HL-60 (cell line): ENCODE data around the gene ADH7.

Source experiments
- DNase-seq, 2 experiments: peaks; one replicate each; pipeline ENCODE4 v3.0.0-alpha.2; 2010 to 2020; ENCODE audit warnings: low read depth in 1 of 2, low spot score in 1 of 2
- H3K27ac ChIP-seq: fragments of 250-450 bp; sonication (Bioruptor Pico); replicated peaks from 2 replicates; pipeline ENCODE4 v1.5.1; 2020; ENCODE audit warnings: mild to moderate bottlenecking, moderate library complexity
- H3K27me3 ChIP-seq: fragments of 250-450 bp; sonication (Bioruptor Pico); 2 replicates; pipeline ENCODE4 v1.5.1; 2021; ENCODE audit warnings: mild to moderate bottlenecking, moderate library complexity; ENCODE audit not compliant: insufficient read depth, poor library complexity, severe bottlenecking
- H3K4me3 ChIP-seq: replicated peaks from 2 replicates; pipeline ENCODE4 v1.5.1; 2011; ENCODE audit warnings: mild to moderate bottlenecking, control low read depth, low read length; ENCODE audit not compliant: insufficient read depth
- GABPA ChIP-seq: IDR thresholded peaks from 2 replicates; pipeline ENCODE4 v1.6.1; 2012; ENCODE audit warnings: low read depth
- POLR2AphosphoS5 ChIP-seq: IDR thresholded peaks from 2 replicates; pipeline ENCODE4 v1.6.1; 2012; ENCODE audit warnings: low read depth
- SPI1 ChIP-seq: IDR thresholded peaks from 2 replicates; pipeline ENCODE4 v1.6.1; 2012; ENCODE audit warnings: low read depth, mild to moderate bottlenecking, borderline replicate concordance
- TF ChIP-seq, protein P1 (sequence below): IDR thresholded peaks from 2 replicates; pipeline ENCODE4 v1.6.1; 2012; ENCODE audit warnings: low read depth; ENCODE audit not compliant: insufficient replicate concordance
- TF ChIP-seq, protein P2 (sequence below): IDR thresholded peaks from one replicate; pipeline ENCODE4 v1.5.1; 2011; ENCODE audit warnings: low read length, control low read depth, inconsistent platforms; ENCODE audit not compliant: insufficient read depth

Gene ADH7

DNA sequence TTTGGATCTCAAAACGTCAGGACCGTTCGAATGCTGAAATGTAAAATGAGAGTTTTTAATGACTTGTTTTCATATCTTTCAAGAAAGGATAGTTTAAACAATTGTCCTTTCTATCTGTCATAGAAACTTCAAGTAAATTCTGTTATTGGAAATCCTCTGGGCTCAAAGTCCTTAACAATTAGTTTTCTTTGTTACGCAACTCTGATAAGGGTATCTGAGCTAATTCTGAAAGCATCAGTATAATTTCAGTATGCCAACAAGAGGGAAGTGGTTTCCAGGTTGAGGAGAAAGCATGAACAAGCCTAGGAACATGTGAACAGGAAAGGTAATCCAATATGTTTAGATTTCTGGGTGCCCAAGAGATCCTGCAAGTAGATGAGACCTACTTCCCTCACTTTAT, 22.0 kb downstream of the ADH7 start:
- DNase-seq = no peak
- no peak for TF ChIP-seq POLR2AphosphoS5
- no peak for TF ChIP-seq SPI1
- TF ChIP-seq, protein P1, sequence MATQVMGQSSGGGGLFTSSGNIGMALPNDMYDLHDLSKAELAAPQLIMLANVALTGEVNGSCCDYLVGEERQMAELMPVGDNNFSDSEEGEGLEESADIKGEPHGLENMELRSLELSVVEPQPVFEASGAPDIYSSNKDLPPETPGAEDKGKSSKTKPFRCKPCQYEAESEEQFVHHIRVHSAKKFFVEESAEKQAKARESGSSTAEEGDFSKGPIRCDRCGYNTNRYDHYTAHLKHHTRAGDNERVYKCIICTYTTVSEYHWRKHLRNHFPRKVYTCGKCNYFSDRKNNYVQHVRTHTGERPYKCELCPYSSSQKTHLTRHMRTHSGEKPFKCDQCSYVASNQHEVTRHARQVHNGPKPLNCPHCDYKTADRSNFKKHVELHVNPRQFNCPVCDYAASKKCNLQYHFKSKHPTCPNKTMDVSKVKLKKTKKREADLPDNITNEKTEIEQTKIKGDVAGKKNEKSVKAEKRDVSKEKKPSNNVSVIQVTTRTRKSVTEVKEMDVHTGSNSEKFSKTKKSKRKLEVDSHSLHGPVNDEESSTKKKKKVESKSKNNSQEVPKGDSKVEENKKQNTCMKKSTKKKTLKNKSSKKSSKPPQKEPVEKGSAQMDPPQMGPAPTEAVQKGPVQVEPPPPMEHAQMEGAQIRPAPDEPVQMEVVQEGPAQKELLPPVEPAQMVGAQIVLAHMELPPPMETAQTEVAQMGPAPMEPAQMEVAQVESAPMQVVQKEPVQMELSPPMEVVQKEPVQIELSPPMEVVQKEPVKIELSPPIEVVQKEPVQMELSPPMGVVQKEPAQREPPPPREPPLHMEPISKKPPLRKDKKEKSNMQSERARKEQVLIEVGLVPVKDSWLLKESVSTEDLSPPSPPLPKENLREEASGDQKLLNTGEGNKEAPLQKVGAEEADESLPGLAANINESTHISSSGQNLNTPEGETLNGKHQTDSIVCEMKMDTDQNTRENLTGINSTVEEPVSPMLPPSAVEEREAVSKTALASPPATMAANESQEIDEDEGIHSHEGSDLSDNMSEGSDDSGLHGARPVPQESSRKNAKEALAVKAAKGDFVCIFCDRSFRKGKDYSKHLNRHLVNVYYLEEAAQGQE = no peak
- TF ChIP-seq GABPA = no peak
- TF ChIP-seq, protein P2, sequence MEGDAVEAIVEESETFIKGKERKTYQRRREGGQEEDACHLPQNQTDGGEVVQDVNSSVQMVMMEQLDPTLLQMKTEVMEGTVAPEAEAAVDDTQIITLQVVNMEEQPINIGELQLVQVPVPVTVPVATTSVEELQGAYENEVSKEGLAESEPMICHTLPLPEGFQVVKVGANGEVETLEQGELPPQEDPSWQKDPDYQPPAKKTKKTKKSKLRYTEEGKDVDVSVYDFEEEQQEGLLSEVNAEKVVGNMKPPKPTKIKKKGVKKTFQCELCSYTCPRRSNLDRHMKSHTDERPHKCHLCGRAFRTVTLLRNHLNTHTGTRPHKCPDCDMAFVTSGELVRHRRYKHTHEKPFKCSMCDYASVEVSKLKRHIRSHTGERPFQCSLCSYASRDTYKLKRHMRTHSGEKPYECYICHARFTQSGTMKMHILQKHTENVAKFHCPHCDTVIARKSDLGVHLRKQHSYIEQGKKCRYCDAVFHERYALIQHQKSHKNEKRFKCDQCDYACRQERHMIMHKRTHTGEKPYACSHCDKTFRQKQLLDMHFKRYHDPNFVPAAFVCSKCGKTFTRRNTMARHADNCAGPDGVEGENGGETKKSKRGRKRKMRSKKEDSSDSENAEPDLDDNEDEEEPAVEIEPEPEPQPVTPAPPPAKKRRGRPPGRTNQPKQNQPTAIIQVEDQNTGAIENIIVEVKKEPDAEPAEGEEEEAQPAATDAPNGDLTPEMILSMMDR = no peak
- Histone ChIP-seq H3K4me3 (no peak overlapping the region), H3K27me3 (no peaks in the 10 kb centered on the region), H3K27ac (no peak overlapping the region)

DNA sequence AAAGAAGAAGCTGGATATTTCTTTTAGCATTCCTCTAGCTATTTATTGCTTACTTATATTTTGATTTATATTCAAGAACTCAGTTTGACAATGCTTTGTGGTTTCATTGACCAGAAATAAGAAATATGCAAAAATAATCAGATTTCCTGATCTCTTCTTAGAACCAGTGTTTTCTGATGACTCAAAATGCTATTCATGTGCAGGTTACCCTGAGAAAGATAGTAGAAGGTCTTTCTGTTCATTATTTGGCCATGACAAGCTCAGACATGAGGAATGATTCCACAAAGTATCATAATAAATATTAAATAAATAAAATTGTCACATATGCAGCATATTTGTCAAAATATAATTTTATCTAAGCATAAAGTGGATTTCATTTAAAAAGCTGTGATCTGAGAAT, 24.1 kb downstream of the ADH7 start:
- no peak overlapping the region for H3K27ac ChIP-seq
- TF ChIP-seq SPI1 (no peak), POLR2AphosphoS5 (no peak), GABPA (no peak)
- TF ChIP-seq, protein P1 = no peak
- TF ChIP-seq, protein P2 = no peak
- no peaks in the 10 kb centered on the region for H3K27me3 ChIP-seq
- DNase-seq = no peak
- no peak overlapping the region for H3K4me3 ChIP-seq

DNA sequence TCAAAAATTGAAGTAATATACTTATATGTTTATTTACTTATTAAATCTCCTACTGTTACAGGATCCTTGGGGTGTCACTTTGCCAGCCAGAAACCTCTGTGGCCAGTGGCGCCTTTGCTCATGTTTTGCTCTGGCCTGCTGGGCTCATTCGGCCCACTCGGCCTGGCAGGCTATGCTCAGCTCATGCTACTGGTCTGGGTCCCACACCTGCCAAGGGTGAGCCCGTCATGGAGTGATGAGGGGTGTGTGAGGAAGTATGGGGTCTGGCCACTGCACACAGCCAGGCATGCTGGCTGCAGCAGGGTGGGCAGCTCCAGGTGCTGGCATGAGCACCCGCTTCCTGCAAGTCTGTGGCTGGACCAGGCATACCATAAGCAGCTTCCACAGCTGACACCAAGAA, 25.1 kb downstream of the ADH7 start:
- Histone ChIP-seq H3K4me3 (no peak overlapping the region), H3K27me3 (no peaks in the 10 kb centered on the region), H3K27ac (no peak overlapping the region)
- TF ChIP-seq GABPA = no peak
- DNase-seq = no peak

DNA sequence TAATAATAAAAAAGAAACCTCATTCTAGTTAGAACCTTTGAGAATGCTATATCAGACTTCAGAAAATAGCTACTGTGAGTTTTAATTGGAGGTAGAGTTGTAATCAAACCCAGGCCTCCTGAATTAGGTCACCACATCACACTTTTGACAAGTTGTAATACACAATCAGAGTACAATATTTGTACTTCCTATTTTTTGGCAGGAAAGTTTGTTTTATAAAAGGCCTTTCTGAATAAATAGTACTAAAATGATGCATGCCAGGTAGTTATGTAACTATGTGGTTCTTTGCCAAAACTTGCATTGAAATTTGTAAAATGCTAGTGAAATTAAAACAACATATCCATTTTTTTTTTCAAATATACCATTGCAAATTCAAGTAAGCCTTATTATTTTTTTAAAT, 26.8 kb downstream of the ADH7 start:
- Histone ChIP-seq H3K27me3 (no peaks in the 10 kb centered on the region), H3K4me3 (no peak overlapping the region), H3K27ac (no peak overlapping the region)
- DNase-seq = no peak
- TF ChIP-seq, protein P1 = no peak
- TF ChIP-seq GABPA (no peak), POLR2AphosphoS5 (no peak), SPI1 (no peak)
- TF ChIP-seq, protein P2 = no peak
